ENCODE data around the gene DFFA.

DNA sequence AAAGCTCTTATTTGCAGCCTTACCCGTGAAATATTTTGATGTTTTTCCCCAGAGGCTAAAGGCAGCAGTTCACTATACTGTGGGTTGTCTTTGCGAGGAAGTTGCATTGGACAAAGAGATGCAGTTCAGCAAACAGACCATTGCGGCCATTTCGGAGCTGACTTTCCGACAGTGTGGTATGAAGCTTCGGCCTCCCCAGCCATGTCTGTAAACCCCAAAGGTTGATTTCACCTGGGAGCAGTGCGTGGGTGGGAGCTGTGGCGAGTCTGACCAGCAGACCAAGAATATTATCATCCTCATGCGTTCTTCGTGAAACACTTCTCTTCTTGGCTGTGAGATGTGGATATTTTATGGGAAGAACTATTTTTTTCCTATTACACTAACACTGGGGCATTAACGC, 38.5 kb downstream of the DFFA start:
- TF ChIP-seq, protein P1, sequence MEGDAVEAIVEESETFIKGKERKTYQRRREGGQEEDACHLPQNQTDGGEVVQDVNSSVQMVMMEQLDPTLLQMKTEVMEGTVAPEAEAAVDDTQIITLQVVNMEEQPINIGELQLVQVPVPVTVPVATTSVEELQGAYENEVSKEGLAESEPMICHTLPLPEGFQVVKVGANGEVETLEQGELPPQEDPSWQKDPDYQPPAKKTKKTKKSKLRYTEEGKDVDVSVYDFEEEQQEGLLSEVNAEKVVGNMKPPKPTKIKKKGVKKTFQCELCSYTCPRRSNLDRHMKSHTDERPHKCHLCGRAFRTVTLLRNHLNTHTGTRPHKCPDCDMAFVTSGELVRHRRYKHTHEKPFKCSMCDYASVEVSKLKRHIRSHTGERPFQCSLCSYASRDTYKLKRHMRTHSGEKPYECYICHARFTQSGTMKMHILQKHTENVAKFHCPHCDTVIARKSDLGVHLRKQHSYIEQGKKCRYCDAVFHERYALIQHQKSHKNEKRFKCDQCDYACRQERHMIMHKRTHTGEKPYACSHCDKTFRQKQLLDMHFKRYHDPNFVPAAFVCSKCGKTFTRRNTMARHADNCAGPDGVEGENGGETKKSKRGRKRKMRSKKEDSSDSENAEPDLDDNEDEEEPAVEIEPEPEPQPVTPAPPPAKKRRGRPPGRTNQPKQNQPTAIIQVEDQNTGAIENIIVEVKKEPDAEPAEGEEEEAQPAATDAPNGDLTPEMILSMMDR (IDR thresholded peaks at IDR 0.05) = no peak
- no peak for TF ChIP-seq REST (IDR thresholded peaks at IDR 0.05)

All from A549 (cell line).